RWPE1 (cell line): ENCODE measurements around the gene POTEM.
"Not testable (repeated sequence)": the region's sequence is repeated elsewhere in the genome, so short reads cannot be mapped to it uniquely, and the experiment has no call there.

Source experiments
- CTCF ChIA-PET: fragments of 350-600 bp; sonication (Branson Sonifier 250); formaldehyde crosslinking; extraction: SDS; loops from one replicate; lab custom pipeline; 2021; lab: Yijun Ruan, JAX
- POLR2A ChIA-PET: fragments of 400-600 bp; formaldehyde crosslinking; extraction: SDS; loops from one replicate; lab custom pipeline; 2020; ENCODE audit warnings: antibody characterized with exemption; ENCODE audit not compliant: low non-redundant PET; lab: Yijun Ruan, JAX
- DNase-seq: peaks from one replicate; pipeline ENCODE4 v3.0.0; 2012; ENCODE audit warnings: low spot score
- H3K27ac ChIP-seq: fragments of 450-650 bp; 2 replicates; pipeline ENCODE4 v1.5.1; 2017

The POTEM gene

DNA sequence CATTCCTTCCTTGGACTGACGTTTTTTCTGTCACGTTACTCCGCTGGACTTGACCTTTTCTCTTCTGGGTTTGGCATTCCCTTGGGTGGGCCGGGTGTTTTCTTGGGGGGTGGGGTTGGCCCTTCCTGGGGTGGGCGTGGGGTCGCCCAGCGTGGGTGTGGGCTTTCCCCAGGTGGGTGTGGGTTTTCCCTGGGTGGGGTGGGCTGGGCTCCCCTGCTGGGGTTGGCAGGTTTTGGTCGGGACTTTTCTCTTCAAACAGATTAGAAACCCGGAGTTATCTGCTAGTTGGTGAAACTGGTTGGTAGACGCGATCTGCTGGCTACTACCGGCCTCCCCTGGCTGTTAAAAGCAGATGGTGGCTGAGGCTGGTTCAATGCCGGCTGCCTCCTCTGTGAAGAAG lies at the start of gene POTEM:
Gene POTEM (plus strand): TSS at position 301 of the 400 bp plus-strand sequence. CDS start 52 bp downstream, at position 353.
- CTCF ChIA-PET, POLR2A ChIA-PET: not testable (repeated sequence)

DNA sequence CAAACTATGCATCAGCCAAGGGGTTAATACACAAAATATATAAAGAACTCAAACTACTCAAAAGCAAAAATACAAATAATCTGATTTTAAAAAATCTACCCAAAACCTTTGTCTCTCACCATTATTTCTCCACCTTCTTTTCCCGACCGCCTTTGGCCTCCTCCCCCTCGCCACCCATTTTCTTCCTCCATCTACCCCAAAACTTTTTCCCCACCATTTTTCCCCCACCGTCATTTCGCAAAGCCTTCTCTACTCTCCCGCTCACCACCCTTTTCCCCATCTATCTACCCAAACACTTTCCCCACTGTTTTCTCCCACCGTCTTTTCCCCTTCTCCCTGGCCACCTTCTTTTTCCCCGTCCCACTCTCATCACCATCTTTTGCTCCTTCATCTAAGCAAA lies 48.9 kb upstream of the POTEM start:
- H3K27ac ChIP-seq, DNase-seq, CTCF ChIA-PET, POLR2A ChIA-PET: not testable (repeated sequence)

More for the DNA sequence above, at the start of gene POTEM:
- not testable (repeated sequence) for H3K27ac ChIP-seq, DNase-seq

DNA sequence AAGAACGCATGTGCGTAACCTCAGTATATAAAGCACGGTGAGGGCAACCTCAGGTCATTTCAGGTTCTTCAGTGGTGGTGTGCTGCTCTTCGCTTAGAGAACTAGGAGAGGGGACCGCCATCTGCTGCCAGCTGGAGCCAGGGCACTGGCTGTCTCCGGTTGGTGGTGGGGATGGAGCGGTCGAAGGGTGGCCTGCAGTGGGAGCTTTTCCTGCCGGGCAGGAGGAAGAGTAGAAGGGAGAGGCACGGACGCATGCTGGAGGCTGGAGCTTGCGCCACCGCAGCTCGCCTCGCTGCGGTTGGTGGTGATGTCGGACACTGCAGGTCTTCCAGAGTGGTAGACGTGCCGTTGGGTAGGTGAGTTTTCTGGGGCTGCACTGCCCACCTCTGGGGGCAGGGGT lies 47.2 kb upstream of the POTEM start:
- H3K27ac ChIP-seq, DNase-seq, POLR2A ChIA-PET, CTCF ChIA-PET: not testable (repeated sequence)

DNA sequence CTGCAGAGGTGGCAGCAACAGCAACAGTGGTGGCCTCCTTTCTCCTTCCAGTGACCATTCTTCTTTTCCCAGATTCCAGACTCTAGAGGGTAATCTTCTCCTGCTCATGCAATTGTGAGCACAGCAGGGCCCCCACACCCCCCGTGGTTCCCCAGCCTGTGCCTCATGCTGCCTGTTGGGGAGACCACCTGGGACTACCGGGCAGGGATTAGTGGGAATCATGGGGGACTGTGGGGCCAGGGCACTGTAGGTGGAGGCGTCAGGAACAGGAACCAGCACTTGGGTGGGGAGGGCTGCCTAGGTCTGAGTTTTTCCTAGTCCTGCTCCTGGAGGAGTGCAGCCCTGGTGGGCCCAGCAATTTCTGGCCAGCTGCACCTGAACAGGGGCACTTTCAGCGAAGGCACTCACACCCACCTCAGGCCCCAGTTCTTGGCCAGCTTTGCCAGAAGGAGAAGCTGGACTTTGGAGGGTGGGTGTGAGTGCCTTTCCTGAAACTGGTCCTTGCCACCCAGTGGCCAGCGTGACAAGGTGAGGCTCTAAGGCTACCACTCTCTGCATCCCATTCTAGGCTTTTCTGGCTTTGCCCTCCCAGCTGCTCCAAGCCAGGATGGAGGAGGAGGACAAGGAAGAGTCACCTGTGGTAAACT lies 46.1 kb upstream of the POTEM start:
- H3K27ac ChIP-seq, POLR2A ChIA-PET, CTCF ChIA-PET, DNase-seq: not testable (repeated sequence)

DNA sequence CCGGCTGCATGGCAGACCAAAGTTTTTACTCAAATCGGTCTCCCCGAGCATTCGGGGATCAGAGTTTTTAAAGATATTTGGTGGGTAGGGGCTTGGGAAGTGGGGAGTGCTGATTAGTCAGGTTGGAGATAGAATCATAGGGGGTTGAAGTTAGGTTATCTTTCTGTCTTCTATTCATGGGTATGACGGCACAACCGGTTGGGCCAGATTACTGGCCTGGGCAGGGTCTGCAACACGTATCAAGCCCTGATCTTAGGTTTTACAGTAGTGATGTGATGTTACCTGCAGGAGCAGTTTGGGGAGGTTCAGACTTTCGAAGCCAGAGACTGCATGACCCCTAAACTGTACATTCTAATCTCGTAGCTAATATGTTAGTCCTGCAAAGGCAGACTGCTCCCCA lies 30.4 kb upstream of the POTEM start:
- DNase-seq, POLR2A ChIA-PET: not testable (repeated sequence)

DNA sequence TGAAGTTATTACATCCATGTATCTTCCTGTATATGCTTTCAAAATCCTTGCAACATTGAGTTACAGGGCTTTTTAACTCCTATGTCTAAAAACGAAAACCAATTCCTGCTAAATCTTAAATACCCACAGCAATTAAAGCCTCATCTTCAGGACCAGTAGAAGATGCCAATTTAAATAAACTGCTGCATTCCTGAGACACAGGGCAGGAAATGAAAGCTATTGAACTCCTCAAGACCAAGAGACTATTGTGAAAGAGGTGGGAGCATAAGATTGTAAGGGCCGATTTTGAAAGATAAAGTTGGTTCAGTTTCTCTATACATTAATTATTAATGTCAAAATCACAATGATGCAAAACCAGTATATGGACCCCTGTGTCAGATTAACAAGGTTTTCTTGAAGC lies 28.5 kb upstream of the POTEM start:
- POLR2A ChIA-PET, CTCF ChIA-PET, H3K27ac ChIP-seq, DNase-seq: not testable (repeated sequence)

More for the DNA sequence above, 30.4 kb upstream of the POTEM start:
- H3K27ac ChIP-seq, CTCF ChIA-PET: not testable (repeated sequence)

DNA sequence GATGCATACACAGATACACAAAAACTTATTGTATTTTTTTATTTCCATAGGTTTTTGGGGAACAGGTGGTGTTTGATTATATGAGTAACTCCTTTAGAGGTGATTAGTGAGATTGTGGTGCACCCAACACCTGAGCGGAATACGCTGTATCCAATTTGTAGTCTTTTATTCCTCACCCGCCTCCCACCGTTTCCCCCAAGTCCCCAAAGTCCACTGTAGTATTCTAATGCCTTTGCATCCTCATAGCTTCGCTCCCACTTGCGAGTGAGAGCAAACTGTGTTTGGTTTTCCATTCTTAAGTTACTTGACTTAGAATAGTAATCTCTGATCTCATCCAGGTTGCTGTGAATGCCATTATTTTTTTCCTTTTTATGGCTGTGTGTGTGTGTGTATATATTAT lies 17.3 kb upstream of the POTEM start:
- POLR2A ChIA-PET, DNase-seq, CTCF ChIA-PET, H3K27ac ChIP-seq: not testable (repeated sequence)

DNA sequence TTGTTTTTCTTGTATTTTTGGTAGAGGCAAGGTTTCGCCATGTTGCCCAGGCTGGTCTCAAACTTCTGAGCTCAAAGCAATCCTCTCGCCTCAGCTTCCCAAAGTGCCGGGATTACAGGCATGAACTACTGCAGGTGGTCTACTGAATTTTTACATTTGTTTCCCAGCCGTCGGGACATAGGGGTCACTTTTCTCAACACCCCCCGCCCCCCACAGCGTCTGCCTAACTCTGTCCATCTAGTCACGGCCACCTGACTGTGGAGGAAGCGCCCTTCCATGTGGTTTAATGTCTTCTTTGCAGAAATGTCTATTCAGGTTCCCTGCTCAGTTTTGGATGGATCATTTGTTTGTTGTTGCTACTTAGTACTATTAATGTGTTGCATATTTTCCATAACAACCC lies 14.1 kb upstream of the POTEM start:
- POLR2A ChIA-PET, CTCF ChIA-PET, H3K27ac ChIP-seq, DNase-seq: not testable (repeated sequence)

DNA sequence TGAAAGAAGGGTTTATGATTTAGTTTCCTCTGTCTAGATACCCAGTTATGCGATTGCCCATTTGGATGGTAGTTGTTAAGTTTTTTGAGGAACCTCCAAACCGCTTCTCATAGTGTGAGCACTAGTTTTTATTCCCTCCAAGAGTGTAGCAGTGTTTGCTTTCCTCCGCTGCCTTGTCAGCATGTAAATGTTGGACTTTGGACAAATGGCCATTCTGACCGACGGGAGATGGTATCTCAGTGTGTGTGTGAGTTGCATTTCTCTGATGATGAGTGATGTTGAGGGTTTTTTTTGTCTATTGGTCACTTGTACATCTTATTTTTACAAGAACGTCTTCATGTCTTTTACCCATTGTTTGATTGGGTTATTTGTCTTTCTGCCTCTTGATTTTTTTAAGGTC lies 11.4 kb upstream of the POTEM start:
- H3K27ac ChIP-seq, DNase-seq, POLR2A ChIA-PET, CTCF ChIA-PET: not testable (repeated sequence)

DNA sequence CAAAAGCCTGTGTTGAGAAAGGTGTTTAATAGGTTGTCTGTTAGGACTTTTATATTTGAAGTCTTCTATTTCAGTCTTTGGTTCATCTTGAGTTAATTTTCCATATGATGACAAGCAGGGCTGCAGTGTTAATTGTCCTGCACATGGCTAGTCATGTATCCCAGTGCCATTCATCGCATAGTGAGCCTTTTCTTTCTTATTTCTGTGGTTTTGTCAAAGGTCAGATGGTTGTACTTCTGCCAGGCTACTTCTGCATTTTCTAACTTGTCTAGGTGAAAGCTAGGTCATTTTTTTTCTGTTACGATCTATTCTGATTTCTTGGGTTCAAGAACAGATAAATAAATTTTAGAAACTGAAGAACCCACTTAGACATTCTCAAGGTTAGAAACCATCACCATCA lies 5.7 kb upstream of the POTEM start:
- DNase-seq, POLR2A ChIA-PET, H3K27ac ChIP-seq, CTCF ChIA-PET: not testable (repeated sequence)

DNA sequence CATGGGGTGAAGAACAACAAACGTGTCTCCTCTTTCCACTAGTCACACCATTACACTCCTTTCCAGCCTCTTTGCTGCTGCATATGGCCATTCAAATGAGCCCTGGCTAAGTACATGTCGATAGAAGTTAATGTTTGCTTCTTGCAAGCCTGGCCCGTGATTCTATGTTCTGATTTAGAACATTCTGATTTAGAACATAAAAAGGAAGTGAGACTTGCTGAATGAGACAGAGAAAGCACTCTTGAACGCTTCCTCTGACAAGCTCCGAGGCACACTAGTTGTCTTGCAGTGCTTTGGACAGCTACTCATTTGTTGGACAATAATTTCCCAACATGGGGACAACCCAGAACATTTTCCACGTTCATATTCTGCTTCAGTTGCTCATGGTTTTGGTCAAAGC lies 5.1 kb upstream of the POTEM start:
- CTCF ChIA-PET, H3K27ac ChIP-seq, POLR2A ChIA-PET, DNase-seq: not testable (repeated sequence)

DNA sequence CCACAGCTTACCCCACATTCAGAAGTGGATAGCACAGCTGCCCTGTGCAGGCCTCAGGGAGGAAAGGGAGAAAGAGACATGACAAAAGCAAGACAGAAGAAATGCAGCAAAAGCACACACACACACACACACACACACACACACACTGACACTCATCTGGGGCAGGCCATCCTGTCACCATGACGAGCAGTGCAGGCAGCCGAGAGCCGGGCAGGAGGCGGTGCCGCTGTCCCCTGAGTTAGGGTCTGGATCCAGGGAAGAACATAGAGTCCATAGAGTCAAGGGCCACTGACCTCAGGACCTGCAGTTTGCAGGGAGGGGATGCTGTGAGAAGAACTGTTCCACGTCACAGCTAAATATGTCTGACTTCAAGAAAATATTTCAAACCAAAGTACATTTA lies 4.0 kb upstream of the POTEM start:
- DNase-seq, H3K27ac ChIP-seq, CTCF ChIA-PET, POLR2A ChIA-PET: not testable (repeated sequence)

DNA sequence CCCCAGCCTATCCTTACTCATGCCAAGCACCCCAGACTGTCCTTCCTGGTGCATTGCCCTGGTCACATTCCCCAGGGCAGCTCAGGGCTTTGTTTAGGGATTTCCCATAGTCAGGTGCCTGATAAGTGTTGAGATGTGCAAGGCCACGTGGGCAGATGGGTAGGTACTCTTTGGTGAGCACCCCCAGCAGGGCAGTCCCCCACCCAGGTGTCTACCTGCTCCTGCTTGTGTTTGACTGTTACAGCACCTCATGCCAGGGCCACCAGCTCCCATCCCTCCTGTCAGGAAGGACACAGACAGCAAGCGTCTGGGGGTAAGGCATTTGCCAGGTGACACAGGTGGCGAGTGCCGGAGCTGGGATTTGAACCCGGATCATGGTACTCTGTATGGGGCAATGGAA lies 2.4 kb upstream of the POTEM start:
- H3K27ac ChIP-seq, CTCF ChIA-PET, DNase-seq, POLR2A ChIA-PET: not testable (repeated sequence)

DNA sequence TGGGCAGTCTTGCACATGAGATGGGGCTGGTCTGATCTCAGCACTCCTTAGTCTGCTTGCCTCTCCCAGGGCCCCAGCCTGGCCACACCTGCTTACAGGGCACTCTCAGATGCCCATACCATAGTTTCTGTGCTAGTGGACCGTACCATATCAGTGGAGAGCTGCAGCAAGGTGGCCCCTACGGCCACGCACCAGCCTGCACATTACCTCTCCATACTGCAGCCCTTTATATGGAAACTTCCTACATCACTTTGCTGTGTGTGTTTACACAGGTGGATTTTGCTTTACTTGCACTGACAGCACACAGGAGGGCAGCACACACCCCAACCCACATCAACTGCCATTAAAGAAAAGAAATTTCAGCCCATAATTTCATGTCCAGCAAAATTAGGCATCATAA lies 35.3 kb downstream of the POTEM start:
- H3K27ac ChIP-seq, CTCF ChIA-PET, POLR2A ChIA-PET, DNase-seq: not testable (repeated sequence)

DNA sequence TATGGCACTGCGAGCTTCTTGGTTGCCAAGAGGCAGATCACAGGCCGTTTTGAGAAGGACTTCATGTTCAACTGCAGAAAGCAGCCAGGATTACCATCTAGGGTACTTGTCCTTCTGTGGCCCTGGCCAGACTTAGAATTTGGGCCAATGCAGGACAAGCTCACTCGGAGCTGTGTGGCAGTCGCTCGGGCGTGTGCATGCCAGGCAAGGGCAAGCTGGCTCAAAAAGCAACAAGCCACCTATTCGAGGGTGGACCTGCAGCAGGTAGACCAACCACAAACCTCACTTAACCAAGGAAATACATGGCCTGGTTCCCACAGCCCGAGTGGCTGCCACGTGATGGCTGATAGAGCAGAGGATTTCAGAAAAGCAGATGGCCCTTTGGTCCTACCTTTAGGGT lies 39.3 kb downstream of the POTEM start:
- CTCF ChIA-PET, DNase-seq, H3K27ac ChIP-seq, POLR2A ChIA-PET: not testable (repeated sequence)

DNA sequence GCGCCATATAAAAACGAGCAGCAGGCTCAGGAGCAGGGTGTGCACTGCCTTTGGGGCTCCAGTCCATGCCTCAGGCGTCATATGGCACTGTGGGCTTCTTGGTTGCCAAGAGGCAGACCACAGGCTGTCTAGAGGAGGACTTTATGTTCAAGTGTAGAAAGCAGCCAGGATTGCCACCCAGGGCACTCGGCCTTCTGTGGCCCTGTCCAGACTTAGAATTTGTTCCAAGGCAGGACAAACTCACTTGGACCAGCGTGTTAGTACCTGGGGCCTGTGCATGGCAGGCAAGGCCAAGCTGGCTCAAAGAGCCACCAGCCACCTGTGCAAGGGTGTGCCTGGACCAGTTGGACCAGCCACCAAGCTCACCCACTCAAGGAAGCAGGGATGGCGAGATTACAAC lies 40.4 kb downstream of the POTEM start:
- DNase-seq, H3K27ac ChIP-seq, CTCF ChIA-PET, POLR2A ChIA-PET: not testable (repeated sequence)

DNA sequence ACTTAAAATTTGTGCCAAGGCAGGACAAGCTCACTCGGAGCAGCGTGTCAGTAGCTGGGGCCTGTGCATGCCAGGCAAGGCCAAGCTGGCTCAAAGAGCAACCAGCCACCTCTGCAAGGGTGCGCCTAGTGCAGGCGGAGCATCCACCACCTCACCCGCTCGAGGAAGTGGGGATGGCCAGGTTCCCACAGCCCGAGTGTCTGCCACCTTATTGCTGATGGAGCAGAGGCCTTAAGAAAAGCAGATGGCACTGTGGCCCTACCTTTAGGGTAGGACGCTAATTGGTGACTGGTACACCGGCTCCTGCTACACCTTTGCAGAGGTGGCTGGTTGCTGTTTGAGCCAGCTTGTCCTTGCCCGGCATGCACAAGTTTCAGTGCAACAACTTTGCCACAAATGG lies 43.8 kb downstream of the POTEM start:
- POLR2A ChIA-PET, result not testable (repeated sequence)

DNA sequence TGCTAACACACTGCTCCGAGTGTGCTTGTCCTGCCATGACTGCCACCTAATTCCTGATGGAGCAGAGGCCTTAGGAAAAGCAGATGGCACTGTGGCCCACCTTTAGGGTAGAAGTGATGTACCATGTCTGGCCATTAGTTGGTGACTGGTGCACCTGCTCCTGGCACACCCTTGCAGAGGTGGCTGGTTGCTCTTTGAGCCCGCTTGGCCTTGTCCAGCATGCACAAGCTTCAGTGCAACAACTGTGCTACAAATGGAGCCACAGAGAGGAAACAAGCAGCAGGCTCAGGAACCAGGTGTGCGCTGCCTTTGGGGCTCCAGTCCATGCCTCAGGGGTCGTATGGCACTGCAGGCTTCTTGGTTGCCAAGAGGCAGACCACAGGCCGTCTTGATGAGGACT lies 44.5 kb downstream of the POTEM start:
- H3K27ac ChIP-seq, DNase-seq, POLR2A ChIA-PET, CTCF ChIA-PET: not testable (repeated sequence)

More for the DNA sequence above, 43.8 kb downstream of the POTEM start:
- DNase-seq, H3K27ac ChIP-seq, CTCF ChIA-PET: not testable (repeated sequence)
